HG03280 (cell line): Measurements from ENCODE around the gene NHS.

ENCODE experiments used
- ATAC-seq: cut with Tn5 transposase; IDR thresholded peaks from one replicate; pipeline ENCODE4 v1.9.1; 2021; ENCODE audit warnings: mild to moderate bottlenecking, moderate library complexity; ENCODE audit not compliant: unreplicated experiment

NHS gene

DNA sequence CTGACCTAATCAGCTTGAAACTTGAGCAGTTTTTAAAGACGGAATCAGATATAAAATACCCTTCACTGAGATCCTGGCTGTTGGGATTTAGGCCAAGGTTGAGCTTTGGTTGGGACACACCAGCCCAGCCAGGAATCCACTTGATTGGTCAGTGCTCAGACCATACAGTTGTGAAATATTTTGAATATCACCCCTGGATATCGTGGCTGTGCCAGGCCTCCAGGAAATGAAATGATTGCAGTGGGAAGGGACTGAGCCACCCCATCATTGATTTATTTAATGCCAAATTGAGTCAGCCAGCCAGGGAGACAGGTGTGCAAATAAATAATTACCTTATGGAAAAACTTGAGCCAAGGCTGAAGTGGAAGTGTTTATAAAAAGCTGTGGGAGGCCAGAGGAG, 233.9 kb downstream of the NHS start:
- no peak for ATAC-seq

DNA sequence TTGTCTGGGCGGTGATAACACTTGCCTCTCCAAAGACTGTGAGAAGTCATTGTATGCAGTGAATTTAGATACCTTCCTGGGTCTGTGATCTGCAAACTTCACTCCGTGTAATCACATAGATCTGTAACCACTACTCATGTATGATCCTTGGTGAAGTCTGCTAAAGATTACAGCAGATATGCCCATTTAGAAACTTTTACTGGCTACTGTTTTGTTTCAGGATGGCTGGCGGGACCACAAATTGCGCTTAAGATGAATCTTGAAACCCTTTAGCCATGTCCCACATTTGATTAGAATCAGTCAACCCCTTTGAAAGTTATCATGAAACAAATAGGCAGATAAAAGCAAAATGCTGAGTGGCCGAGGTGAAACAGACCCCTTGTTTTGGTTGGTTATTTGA, 235.8 kb downstream of the NHS start:
- no peak for ATAC-seq

DNA sequence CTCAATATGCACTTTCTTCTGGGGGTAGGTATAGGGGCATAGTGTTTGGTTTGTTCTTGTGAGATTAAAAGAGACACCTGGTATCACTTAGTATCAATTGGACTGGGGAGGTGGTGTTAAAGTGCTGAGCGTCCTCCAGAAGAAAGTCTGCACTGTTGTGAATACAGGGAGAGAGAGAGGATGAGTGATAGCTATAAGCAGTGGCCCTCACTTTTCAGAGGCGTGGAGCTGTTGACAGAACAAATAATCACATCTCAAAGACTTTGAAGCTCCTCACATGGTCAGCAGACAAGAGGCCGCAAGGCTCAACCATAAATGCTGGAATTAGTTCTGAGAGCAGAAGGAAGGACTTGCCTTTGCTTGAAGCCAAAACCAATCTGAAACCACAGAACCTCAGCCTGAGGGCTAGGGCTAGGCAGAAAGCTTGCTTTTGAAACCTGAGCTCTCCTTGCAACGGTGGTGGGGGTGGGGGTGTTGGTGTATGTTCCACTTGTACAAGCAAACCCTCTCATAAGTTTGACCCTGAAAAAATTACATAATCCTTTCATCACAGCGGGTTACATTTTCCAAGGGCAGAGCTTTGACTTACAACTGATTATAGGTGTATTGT, 239.1 kb downstream of the NHS start:
- ATAC-seq, result no peak

DNA sequence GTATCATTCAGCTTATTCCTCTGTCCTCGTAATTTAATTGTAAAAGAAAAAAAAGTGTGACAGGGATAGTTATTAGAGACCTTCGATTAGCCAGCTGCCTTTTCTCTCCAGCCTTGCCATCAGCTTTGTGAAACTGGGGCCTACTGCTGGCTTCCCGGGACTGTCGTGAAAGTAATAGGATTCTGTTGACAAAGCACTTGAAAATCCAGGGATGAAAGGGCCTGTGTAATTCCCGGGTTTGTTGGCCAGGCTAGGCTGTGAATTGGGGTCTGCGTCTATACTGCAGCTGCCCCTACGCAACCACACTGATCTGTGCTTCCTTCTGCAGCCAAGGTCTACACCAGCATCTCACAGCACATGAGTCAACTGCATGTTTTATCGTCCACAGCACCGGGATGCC, 241.9 kb downstream of the NHS start:
- ATAC-seq, result no peak

DNA sequence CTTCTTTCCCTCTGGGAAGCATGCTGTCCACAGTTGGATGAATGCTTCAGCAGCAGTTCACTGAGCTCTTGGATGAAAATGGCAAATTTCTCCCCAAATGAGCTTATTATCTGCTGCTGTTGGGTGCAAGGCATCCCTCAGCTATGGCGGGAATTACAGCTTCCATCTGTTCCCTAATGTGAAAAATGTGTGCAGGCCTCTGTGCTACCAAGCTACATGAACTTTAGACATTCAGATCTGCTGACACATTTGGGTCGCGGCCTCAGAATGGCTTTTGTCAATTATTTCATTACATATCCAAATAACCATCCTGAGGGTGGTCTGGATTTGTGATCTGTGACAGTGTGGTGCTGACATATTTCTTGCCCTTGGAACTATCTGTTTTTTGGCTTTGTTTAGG, 242.8 kb downstream of the NHS start:
- no peak for ATAC-seq

DNA sequence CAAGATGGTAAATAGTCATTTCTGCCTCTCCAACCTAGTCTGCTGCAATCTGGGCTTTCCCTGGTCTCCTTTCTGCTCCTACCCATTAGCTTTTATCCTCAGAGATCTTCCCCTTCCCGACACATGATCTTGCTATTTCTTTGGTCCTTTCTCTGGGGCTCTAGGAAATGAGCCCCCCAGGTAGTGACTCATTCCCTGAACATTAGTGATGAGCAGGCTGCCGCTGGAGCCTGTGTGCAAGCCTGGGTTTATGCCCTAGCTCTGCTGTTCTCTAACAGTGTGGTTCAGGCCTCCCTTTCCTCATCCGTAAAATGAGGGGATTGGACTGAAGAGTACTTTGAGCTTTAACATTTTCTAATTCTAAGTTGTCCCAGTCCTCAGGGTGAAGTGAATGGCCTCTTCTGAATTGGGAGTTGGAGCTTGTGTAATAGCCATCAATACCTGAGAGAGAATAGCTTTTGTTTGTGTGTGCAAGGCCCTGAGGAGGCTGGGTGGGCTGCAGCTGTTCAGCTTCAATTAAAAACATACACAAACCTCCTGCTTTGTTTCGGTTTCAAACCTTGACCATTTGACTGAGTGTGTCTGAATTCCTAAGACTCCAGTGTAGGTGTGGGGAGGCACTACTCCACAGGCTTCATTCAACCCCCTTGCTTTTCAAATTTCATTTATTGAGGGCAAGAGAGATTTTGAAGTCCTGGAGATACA, 246.7 kb downstream of the NHS start:
- no peak for ATAC-seq

DNA sequence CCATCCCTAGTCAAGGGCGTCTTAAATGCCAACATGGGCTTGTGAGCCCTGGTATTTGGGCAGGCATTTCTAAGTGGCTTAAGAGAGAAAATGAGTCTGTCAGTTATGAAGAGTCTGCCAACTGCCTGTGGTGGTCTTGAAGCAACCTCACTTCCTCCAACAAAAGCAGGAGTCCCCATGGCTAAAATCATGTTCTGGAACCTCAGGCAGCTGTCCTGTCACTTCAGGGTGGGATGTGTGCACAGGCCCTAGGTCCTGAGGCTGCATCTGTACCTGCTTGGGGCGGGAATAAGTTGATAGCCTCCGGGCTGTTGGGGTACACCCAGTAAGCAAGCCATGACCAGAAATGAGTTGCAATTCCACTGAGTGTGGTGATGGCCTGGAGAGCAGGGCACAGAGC, 247.3 kb downstream of the NHS start:
- ATAC-seq, result no peak

DNA sequence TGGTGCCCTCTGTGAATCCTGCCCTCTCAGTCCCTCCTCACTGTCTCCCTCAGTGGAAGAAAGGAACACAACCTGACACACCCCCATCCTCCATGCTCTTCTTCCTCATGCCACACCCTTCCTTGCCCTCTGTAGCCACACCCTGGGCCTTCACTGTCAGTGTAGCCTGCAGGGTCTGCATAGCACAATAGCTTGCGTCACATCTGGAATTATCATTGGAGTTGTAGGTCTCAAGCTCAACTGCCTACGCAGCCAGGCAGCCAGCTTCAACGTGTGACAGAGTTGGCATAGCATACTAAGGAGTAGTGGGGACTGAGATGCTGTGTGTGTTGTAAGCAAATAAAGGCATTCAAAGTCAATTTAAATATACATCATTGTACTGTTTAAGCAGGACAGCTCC, 248.8 kb downstream of the NHS start:
- ATAC-seq, result no peak

DNA sequence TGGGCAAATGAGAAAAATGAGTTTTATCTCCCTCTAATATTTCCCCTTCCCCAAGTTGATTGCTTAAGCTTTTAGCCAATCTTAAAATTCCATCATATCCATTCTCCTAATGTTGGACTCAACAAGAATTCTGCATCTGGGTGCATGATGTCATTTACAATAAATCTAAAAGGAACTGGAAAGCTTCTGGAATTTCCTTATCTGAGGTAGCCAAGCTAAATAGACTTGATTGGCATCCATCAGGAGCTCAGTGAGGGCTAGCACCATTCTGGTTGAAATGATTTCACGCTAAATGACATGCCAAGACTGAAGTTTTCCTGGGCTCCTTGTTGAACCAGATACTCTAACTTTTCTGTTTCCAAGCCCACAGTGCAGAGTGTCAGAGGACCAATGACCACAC, 252.0 kb downstream of the NHS start:
- no peak for ATAC-seq

DNA sequence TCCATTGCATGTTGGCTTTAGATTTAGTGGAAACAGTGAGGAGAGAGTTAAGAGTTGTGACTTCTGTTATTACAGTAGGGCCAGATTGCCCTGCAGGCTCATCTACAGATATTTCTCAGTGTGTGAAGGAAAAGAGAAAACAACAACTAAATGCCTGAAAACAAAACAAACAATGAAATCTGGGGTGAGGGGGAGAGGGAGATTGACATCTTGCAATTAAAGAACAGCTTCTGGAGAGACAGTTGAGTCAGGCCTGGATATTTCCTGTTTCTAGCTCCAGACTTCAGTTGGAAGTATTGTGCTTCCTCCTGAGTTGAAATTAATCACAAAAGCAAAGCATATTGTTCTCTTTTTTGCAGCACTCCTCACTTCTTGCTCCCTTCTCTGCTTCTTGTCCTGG, 254.0 kb downstream of the NHS start:
- no peak for ATAC-seq

DNA sequence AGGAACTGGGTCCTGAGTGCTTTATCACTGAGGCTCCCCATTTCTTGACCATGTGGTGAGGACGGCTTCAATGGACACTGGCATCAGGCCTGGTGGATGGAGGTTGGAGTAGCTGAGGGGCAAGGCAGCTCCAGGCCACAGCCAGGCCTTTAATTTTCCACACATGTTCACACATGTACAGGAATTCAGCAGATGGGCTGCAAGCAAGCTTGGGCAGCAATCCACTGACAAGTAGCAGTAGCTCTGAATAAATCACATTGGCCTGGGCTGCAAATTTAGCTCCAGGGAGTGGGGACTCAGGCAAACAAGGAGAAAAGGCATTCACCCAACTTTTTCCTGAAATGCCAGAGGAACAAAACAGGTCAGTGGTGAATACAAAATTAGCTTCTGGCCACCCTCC, 254.5 kb downstream of the NHS start:
- no peak for ATAC-seq

DNA sequence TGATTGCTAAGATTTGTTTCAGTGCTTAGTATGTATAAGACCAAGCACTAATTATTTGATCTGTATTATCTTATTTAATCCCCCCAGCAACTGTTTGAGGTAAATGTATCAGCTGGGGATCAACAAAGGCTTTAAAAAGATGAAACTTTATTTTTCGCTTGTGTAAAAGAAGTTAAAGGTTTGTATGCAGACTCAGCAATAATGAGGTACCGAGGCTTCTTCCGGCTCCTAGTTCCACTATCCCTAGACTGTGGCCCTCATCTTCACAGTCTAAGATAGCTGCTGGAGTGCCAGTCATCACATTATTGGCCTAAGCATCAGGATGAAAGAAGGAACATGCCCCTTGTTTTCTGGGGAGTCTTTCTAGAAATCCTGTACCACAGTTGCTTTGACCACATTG, 256.6 kb downstream of the NHS start:
- ATAC-seq, result no peak

DNA sequence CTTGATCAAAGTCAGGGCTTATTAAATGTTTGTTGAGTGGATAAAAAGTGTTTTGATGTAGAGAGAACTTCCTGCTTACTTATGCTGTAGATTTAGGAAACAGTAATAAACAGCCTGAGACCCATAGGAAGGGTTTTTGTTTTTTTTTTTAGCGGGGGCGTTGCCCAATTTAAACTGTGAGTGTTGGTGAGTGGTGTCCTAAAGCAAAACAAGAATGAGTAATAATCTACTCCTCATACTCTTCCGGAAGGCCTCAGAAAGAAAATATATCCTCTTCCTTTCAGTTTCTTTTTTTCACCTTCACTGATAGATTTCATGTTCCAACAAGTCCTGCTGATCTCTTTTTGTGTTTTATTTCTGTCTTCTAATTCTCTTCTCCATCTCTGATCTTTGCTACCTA, 257.9 kb downstream of the NHS start:
- ATAC-seq, result no peak

DNA sequence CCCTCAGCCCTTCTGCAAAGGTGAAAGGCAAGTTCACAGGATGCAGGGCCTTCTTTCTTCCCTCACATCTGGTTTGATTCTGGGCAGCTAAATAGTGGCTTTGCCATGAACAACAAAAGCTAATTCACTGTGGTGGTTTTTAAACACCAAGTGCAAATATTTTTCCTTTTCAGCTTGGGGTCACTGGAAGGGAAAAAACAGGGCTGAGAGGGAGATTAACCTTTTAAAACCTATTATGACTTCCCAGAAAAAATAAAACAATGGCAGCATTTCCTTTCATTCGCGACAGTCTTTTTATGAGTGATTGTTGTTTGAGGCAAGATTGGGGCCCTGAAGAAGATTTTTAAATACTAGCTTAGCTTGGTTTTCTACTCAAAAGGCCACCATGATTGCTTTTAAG, 258.5 kb downstream of the NHS start:
- ATAC-seq, result no peak

DNA sequence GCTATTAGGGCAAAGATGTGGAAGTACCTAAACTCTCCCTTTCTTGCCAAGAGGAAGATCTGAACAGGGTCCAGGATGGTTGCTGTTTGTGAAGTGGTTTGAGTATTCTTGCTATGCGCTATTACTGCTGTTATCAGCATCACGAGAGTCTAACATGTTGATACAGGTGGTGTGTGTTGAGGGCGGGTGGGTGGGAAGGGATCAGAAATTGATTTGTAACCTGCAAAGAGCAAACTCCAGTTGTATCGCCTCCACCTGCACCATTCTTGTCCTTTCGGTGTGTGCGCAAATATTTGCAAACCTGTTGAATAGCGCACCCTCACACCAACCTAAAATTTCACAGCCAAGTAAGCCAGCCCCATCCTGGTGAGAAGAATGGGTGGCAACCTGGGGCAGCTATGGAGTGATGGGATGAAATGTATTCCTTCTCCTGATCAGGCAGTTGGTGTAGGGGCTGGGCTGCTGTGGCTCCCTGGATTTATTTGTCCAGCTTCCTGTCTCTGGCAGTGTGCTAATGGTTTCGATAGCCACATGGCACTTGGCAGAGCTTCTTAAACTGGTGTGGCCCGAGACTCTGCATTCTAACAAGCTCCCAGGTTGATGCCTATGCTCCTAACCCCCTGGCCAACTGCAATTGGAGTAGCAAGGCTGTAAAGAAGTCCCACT, 259.7 kb downstream of the NHS start:
- no peak for ATAC-seq

DNA sequence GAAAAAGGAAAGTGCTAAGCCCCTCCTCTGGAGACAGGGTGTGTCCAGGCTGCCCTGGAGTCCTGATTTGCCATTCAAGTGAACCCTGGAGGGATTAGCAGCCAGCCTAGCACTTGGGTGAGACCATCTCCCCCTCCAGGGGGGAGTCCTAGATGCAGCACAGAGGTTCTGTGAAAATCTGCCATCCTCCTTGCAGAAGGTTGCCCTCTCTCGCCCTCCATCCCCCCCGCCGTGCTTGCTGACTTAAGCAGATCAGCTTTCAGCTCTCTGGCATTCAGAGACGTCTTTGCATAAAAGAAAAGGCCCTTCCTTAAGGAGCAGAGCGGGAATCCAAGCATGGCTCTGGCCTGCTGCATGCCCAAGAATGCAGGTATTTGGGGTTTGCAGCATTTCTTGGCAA, 260.2 kb downstream of the NHS start:
- ATAC-seq, result no peak

DNA sequence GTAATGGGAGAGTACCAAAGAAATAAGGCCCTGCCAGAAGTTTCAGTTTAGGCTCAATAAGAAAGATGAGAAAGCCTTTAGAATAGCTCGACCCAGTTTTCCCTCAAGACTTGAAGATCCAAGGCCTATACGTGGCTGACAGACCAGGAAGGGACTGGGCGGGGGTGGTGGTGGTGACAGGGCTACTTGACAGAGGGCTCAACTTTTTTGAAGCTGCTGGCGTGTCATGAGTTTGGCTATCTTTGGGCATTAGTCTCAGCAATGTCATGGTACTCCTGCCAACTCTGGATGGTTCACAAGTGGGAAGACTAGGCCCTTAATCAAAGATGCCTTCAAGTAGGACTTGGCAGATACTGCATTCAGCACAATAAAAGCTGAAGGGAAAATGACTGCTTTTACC, 262.2 kb downstream of the NHS start:
- no peak for ATAC-seq

DNA sequence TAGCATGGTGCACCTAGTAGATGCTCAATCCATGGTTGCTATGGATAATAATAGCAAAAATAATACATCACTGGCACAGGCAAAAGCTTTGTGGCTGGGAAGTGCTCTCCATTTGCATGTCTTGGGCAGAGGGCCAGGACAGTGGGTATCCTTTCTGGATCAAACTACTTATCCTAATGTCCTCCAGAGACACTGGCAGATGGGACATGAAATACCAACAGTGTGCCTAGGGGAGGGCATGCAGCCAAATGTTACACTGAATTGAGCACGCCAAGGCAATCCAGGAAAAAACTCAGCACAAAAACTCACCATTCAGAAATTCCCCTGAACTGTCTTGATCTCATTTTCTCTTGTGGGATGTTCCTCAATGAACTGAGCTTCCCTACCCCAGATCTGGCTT, 263.7 kb downstream of the NHS start:
- ATAC-seq, result no peak

DNA sequence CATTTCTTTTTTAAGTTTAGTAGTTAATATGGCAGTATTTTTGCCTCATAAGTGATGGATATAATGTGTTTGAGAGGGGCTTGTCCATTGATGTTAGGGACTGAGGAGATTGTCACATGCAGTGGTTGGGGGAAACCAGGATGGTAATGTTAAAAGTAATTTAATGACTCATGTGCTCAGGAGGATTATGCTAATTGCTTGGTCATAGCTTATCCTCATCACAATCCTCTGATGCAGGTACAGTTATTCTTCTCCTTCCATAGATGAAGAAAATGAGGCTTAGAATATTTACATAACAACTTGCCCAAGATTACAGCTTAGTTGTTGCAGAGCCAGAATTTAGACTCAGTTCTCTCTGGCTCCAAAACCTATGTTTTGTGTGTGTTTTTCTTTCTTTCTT, 267.9 kb downstream of the NHS start:
- ATAC-seq, result no peak

DNA sequence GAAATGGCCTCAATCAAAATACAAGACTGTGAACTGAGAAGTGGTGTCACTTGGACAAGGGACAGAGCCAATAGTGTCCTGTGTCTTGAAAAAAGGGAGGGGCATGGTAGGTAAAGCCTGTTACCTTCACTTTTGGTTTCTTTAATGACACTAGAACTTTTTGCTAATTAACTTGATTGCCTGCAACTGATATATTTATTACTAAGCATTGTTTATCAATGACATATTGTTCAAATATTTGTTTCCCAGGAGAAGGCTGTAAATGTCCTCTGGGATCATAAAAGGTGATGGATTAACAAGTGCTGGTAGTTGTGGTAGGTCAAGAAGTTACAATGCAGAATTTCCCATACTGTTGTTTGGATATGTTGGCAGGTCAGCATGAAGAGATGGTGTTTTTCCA, 268.5 kb downstream of the NHS start:
- ATAC-seq, result no peak

DNA sequence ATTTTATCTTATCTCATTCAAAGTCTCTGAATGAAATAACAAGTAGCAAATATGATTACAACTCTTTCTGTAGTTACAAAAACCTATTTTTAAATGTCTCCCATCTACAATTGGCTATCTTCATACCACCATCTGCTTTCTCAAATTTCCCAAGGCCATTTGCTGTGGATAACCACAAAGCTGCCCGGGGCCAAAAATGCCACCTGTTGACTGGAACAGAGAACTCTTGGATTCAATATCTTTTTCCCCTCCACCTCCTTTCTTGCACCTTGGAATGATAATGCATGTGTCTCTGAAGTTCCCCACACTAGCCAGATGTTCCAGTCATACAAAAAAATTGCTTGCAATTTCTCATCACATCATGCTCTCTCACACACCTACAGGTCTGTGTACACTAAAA, 269.0 kb downstream of the NHS start:
- no peak for ATAC-seq

DNA sequence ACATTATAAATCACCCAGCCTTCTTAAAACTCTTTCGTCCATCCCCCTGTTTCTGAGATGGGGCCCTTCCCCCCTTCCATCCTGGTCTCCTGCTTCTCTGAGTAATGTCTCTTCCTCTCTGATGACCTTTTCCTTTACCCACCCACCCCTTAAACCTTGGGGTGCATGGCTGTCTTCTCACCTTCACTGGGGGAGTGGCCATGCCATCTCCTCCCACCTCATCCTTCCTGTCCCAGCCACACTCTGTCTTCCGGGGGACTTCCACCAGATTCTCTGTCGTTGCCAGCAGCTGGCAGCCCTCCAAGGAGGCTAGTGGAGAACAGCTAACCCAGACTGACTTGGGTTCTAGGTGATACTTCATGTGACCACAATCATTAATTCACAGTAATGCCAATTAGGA, 279.1 kb downstream of the NHS start:
- ATAC-seq, result no peak
